ENCODE results near the gene GDF10.

The GDF10 gene

DNA sequence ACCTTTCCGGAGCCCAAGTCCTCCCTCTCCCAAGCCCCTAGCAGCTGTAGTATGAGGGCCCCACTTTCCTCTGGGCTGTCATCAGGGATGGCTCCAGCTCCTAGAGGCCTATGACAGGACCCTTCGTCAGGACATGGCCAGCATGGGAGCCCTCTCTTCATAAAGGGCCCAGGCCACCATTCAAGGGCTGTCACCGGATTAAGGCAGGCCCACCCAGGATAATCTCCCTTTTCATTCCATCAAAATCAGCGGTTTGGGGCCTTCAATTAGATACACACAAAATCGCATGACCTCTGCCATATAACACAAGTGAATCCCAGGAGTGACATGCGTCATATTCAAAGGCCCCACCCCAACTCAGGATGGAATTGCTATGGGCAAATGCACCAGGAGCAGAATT is 12.2 kb upstream of the GDF10 start:
- H3K9me3 ChIP-seq (ENCODE audit: control insufficient read depth, insufficient read depth, low read depth, low read length) = no peaks in the 10 kb centered on the region
- no peaks in the 10 kb centered on the region for H3K4me1 ChIP-seq (ENCODE audit: control insufficient read depth, insufficient read depth, low read length)
- no peak overlapping the region for H3K27ac ChIP-seq (ENCODE audit: extremely low read depth, low read depth, low read length)
- no peak overlapping the region for H3K4me3 ChIP-seq (ENCODE audit: low read depth, low read length)
- TF ChIP-seq ZNF10 (tag by site-specific recombination; IDR thresholded peaks at IDR 0.05) = peak; percentile 94
- no peak for TF ChIP-seq ZNF624 (tag by site-specific recombination; IDR thresholded peaks at IDR 0.05)
- ChIA-PET CTCF (interaction anchor here (2.2 kb wide), 1 partner anchor 240 kb away, joined by 7 read pairs; no protein-coding TSS in a partner anchor), POLR2A (no interaction called here)
- H3K36me3 ChIP-seq (ENCODE audit: control insufficient read depth in 2 of 2, insufficient read depth in 1 of 2, low read length in 2 of 2) = no peaks in the 10 kb centered on the region

DNA sequence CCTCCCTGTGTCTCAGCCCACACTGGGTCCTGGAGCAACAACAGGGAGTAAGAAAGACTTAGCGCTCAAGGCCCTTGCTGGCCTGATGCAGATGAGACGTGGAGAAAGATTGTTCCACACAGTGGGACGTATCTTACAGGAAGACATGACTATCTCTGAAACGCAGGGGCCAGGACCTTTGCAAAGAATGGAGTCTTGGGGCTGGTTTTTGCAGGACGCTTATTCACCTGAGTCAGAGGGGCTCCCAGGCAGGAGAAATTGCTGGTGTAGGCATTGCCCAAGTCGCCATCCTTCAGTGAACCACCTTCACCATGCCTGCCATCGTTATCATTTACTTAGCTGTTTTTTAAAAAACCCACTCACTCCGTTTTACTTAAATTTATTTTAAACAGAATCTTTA is 11.8 kb upstream of the GDF10 start:
- no peak for TF ChIP-seq ZNF747 (tag by site-specific recombination; IDR thresholded peaks at IDR 0.05)
- TF ChIP-seq ZNF600 (tag by site-specific recombination; IDR thresholded peaks at IDR 0.05) = no peak
- no peak for TF ChIP-seq ZNF157 (tag by site-specific recombination; IDR thresholded peaks at IDR 0.05)
- no peak for TF ChIP-seq ZNF510 (tag by site-specific recombination; IDR thresholded peaks at IDR 0.05; ENCODE audit: insufficient replicate concordance)
- no peak for TF ChIP-seq GLI4 (tag by site-specific recombination; IDR thresholded peaks at IDR 0.05)
- no peak for TF ChIP-seq ZNF426 (tag by site-specific recombination; IDR thresholded peaks at IDR 0.05)
- no peak for TF ChIP-seq ZNF112 (tag by site-specific recombination; IDR thresholded peaks at IDR 0.05)
- TF ChIP-seq, protein P1, sequence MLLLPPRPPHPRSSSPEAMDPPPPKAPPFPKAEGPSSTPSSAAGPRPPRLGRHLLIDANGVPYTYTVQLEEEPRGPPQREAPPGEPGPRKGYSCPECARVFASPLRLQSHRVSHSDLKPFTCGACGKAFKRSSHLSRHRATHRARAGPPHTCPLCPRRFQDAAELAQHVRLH (tag by site-specific recombination; IDR thresholded peaks at IDR 0.05) = no peak
- TF ChIP-seq ZSCAN16 (tag by site-specific recombination; IDR thresholded peaks at IDR 0.05) = no peak
- no peak for TF ChIP-seq OVOL3 (tag by site-specific recombination; IDR thresholded peaks at IDR 0.05)
- TF ChIP-seq PRDM1 (tag by site-specific recombination; IDR thresholded peaks at IDR 0.05) = no peak
- no peak for TF ChIP-seq ZNF791 (tag by site-specific recombination; IDR thresholded peaks at IDR 0.05)
- no peak for TF ChIP-seq ZNF621 (tag by site-specific recombination; IDR thresholded peaks at IDR 0.05)
- no peak for TF ChIP-seq ZNF701 (tag by site-specific recombination; IDR thresholded peaks at IDR 0.05)
- POLR2A ChIA-PET = no interaction called here
- H3K27ac ChIP-seq (ENCODE audit: extremely low read depth, low read depth, low read length) = no peak overlapping the region
- CTCF ChIA-PET = interaction anchor here (0.5 to 2.2 kb wide), 3 partner anchors 28 to 240 kb away, joined by 3 to 7 read pairs (median 3); no protein-coding TSS in a partner anchor
- no peak overlapping the region for H3K4me3 ChIP-seq (ENCODE audit: low read depth, low read length)
- no peaks in the 10 kb centered on the region for H3K36me3 ChIP-seq (ENCODE audit: control insufficient read depth in 2 of 2, insufficient read depth in 1 of 2, low read length in 2 of 2)
- H3K4me1 ChIP-seq (ENCODE audit: control insufficient read depth, insufficient read depth, low read length) = no peaks in the 10 kb centered on the region
- no peaks in the 10 kb centered on the region for H3K9me3 ChIP-seq (ENCODE audit: control insufficient read depth, insufficient read depth, low read depth, low read length)

DNA sequence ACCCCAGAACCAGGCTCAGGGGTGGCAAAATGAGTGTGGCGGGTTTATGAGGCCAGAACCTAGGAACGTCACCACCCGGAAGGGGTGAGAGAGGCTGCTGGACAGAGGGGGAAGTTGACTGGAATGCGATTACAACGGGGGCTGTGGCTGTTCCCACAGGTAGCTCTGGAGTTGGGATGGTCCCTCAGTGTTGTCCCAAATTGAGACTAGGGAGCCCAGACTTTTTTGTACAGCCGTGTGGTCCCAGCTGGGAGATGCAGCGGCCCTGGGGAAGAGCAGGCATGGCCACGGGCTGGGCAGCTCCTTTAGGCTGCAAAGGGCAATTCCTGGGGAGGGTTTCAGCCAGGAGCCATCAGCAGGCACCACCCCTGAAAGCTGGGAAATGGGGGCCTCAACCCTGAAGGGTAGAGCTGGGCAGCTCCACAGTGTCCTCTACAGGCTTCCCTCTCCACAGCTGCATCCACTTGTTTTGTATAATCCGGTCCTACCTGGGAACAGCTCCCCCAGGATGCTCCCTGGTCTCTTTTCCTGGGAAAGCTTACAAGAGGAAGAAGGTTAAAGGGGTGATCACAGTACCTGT is 11.0 kb upstream of the GDF10 start:
- H3K27ac ChIP-seq (ENCODE audit: extremely low read depth, low read depth, low read length) = no peak overlapping the region
- ChIA-PET CTCF (interaction anchor here (0.6 to 2.2 kb wide), 2 partner anchors 37 to 241 kb away, joined by 3 to 7 read pairs; no protein-coding TSS in a partner anchor), POLR2A (no interaction called here)
- TF ChIP-seq ZNF391 (tag by site-specific recombination; IDR thresholded peaks at IDR 0.05; ENCODE audit: borderline replicate concordance, low read depth) (no peak), ZNF175 (tag by site-specific recombination; IDR thresholded peaks at IDR 0.05) (no peak), ZNF660 (tag by site-specific recombination; IDR thresholded peaks at IDR 0.05) (no peak), ZBTB48 (tag by site-specific recombination; IDR thresholded peaks at IDR 0.05) (no peak), ZNF394 (tag by site-specific recombination; IDR thresholded peaks at IDR 0.05; ENCODE audit: borderline replicate concordance) (no peak), ZSCAN16 (tag by site-specific recombination; IDR thresholded peaks at IDR 0.05) (no peak), ZNF416 (tag by site-specific recombination; IDR thresholded peaks at IDR 0.05) (no peak), ZNF768 (tag by site-specific recombination; IDR thresholded peaks at IDR 0.05) (no peak), ZNF157 (tag by site-specific recombination; IDR thresholded peaks at IDR 0.05) (no peak), GLIS1 (tag by site-specific recombination; IDR thresholded peaks at IDR 0.05) (no peak)
- TF ChIP-seq, protein P2, sequence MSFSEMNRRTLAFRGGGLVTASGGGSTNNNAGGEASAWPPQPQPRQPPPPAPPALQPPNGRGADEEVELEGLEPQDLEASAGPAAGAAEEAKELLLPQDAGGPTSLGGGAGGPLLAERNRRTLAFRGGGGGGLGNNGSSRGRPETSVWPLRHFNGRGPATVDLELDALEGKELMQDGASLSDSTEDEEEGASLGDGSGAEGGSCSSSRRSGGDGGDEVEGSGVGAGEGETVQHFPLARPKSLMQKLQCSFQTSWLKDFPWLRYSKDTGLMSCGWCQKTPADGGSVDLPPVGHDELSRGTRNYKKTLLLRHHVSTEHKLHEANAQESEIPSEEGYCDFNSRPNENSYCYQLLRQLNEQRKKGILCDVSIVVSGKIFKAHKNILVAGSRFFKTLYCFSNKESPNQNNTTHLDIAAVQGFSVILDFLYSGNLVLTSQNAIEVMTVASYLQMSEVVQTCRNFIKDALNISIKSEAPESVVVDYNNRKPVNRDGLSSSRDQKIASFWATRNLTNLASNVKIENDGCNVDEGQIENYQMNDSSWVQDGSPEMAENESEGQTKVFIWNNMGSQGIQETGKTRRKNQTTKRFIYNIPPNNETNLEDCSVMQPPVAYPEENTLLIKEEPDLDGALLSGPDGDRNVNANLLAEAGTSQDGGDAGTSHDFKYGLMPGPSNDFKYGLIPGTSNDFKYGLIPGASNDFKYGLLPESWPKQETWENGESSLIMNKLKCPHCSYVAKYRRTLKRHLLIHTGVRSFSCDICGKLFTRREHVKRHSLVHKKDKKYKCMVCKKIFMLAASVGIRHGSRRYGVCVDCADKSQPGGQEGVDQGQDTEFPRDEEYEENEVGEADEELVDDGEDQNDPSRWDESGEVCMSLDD (tag by site-specific recombination; IDR thresholded peaks at IDR 0.05) = no peak
- TF ChIP-seq, protein P3, sequence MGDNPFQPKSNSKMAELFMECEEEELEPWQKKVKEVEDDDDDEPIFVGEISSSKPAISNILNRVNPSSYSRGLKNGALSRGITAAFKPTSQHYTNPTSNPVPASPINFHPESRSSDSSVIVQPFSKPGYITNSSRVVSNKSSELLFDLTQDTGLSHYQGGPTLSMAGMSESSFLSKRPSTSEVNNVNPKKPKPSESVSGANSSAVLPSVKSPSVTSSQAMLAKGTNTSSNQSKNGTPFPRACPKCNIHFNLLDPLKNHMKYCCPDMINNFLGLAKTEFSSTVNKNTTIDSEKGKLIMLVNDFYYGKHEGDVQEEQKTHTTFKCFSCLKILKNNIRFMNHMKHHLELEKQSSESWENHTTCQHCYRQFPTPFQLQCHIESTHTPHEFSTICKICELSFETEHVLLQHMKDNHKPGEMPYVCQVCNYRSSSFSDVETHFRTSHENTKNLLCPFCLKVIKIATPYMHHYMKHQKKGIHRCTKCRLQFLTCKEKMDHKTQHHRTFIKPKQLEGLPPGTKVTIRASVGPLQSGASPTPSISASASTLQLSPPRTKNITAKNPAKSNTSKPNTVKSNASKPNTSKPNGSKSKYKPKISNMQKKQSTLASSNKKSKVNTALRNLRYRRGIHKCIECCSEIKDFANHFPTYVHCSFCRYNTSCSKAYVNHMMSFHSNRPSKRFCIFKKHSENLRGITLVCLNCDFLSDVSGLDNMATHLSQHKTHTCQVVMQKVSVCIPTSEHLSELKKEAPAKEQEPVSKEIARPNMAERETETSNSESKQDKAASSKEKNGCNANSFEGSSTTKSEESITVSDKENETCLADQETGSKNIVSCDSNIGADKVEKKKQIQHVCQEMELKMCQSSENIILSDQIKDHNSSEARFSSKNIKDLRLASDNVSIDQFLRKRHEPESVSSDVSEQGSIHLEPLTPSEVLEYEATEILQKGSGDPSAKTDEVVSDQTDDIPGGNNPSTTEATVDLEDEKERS (tag by site-specific recombination; IDR thresholded peaks at IDR 0.05) = no peak

More for the DNA sequence above, 11.0 kb upstream of the GDF10 start:
- no peak overlapping the region for H3K4me3 ChIP-seq (ENCODE audit: low read depth, low read length)
- no peaks in the 10 kb centered on the region for H3K36me3 ChIP-seq (ENCODE audit: control insufficient read depth in 2 of 2, insufficient read depth in 1 of 2, low read length in 2 of 2)
- H3K4me1 ChIP-seq (ENCODE audit: control insufficient read depth, insufficient read depth, low read length) = no peaks in the 10 kb centered on the region
- H3K9me3 ChIP-seq (ENCODE audit: control insufficient read depth, insufficient read depth, low read depth, low read length) = no peaks in the 10 kb centered on the region
